A673 (cell line): ENCODE measurements around the gene GCAT.

ENCODE experiments used
- CTCF ChIP-seq: fragments of 300-800, 200-600 bp; sonication (generic); conservative IDR thresholded peaks from 2 replicates; pipeline ENCODE4 v1.5.1; 2017; ENCODE audit warnings: low read depth, mild to moderate bottlenecking, antibody characterized with exemption, low read length, moderate library complexity, mixed read lengths
- EZH2 ChIP-seq: fragments of 200-600 bp; sonication (generic); IDR thresholded peaks from 2 replicates; pipeline ENCODE4 v1.6.1; 2017; ENCODE audit warnings: borderline replicate concordance, low read depth, mild to moderate bottlenecking, mixed read lengths, antibody characterized with exemption, low read length; ENCODE audit not compliant: poor library complexity, severe bottlenecking

DNA sequence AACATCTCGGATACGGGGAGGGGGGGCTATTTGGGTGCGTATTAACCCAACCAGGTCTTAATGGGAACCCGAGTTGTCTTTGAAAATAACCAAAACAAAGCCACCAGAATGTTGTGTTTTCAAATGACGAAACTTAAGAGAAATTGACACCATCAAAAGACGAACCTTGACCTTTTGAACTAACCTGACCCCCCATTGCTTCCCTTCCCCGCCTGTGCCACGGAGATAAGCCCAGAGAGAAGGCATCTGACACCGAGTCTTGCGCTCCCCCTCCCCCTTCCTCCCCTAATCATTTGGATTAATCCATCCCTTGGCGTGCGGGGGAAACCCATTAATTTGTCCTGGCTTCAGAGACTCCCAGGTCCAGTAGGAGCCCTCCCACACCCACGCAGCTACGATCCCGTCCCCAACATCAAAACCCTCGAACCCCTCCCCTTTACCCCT, 4.5 kb upstream of the GCAT start:
- no peak for TF ChIP-seq CTCF
- TF ChIP-seq EZH2 = no peak
